K562 (cell line): Measurements from ENCODE around the gene KCNK7. TPM values are rescaled to one million over a fixed set of nuclear protein-coding genes. Genes with fewer than 3 reads are reported as not detected.
A peak's percentile ranks its signal among the peaks of the same experiment; 100 is the strongest.

Source experiments
- CREM ChIP-seq: IDR thresholded peaks from 2 replicates; pipeline ENCODE4 v1.6.1; 2014; ENCODE audit warnings: antibody characterized with exemption, low read depth
- MAFG ChIP-seq: fragments of 450-650 bp; conservative IDR thresholded peaks from 2 replicates; pipeline ENCODE4 v1.6.1; 2016; ENCODE audit warnings: missing genetic modification characterization, missing compliant biosample characterization
- MBD2 ChIP-seq: sonication (generic); IDR thresholded peaks from 2 replicates; pipeline ENCODE4 v1.6.1; 2016; ENCODE audit warnings: low read depth, borderline replicate concordance
- PHTF2 ChIP-seq: fragments of 250-450 bp; sonication (Bioruptor Pico); IDR thresholded peaks from 2 replicates; pipeline ENCODE4 v1.5.0; 2021; ENCODE audit warnings: mild to moderate bottlenecking
- POU5F1 ChIP-seq: fragments of 150-350 bp; IDR thresholded peaks from 2 replicates; pipeline ENCODE4 v1.6.1; 2014; ENCODE audit warnings: borderline replicate concordance, low read length, low read depth, mild to moderate bottlenecking; ENCODE audit not compliant: partially characterized antibody
- TEAD4 ChIP-seq, 2 experiments: sonication (generic) in 1 of 2; formaldehyde crosslinking in 1 of 2; IDR thresholded peaks; 2 replicates each; pipeline versions ENCODE4 v1.6.1 to v1.8.0; 2012 to 2022; ENCODE audit warnings: borderline replicate concordance in 1 of 2, inconsistent platforms in 1 of 2, low read length in 1 of 2, mild to moderate bottlenecking in 1 of 2, missing genetic modification reagents in 1 of 2
- TFAM ChIP-seq: fragments of 250-450 bp; sonication (Bioruptor Pico); conservative IDR thresholded peaks from 2 replicates; pipeline ENCODE4 v1.5.0; 2021; ENCODE audit warnings: mild to moderate bottlenecking, moderate library complexity
- ZNF124 ChIP-seq: sonication (generic); formaldehyde crosslinking; IDR thresholded peaks from 2 replicates; pipeline ENCODE4 v1.8.1; 2022; ENCODE audit warnings: missing genetic modification reagents
- ZNF354B ChIP-seq: fragments of 250-450 bp; sonication (Bioruptor Pico); IDR thresholded peaks from 2 replicates; pipeline ENCODE4 v1.4.0; 2020
- ZNF77 ChIP-seq: fragments of 250-450 bp; sonication (Bioruptor Pico); IDR thresholded peaks from 2 replicates; pipeline ENCODE4 v1.5.0; 2020
- polyA plus RNA-seq, 8 experiments: library from polyadenylated mRNA; depleted of rRNA in 4 of 8; stranded (reverse) in 5 of 8; unstranded in 3 of 8; fragments of >200 nt; fragmentation: Nextera tagmentation in 2 of 8; fragmentation: Illumina TruSeq in 1 of 8; extraction: Ambion mirVana in 2 of 8; extraction: Trizol in 1 of 8; gene quantifications; 2 replicates each; pipeline versions ENCODE4 v1.2.1 to v1.2.3, GENCODE V29; 2011 to 2014; ENCODE audit warnings: inconsistent platforms in 1 of 8, missing spikeins in 1 of 8
- total RNA-seq, 7 experiments: library from RNA; depleted of rRNA in 6 of 7; stranded (reverse); fragments of >200 nt in 6 of 7; fragmentation: Illumina TruSeq in 2 of 7; extraction: Trizol in 2 of 7; gene quantifications; 2 replicates each; pipeline versions ENCODE4 v1.2.1 to v1.2.3, GENCODE V29; 2011 to 2021; ENCODE audit warnings: low replicate concordance in 1 of 7
- TF ChIP-seq, protein P1 (sequence below): fragments of 450-650 bp; IDR thresholded peaks from 2 replicates; pipeline ENCODE4 v1.6.1; 2016; ENCODE audit warnings: low read depth
- TF ChIP-seq, protein P2 (sequence below), 2 experiments: IDR thresholded peaks in 1 of 2; conservative IDR thresholded peaks in 1 of 2; 2 replicates each; pipeline ENCODE4 v1.6.1; 2016; ENCODE audit warnings: low read depth in 2 of 2, mild to moderate bottlenecking in 1 of 2, missing compliant biosample characterization in 1 of 2, missing genetic modification characterization in 1 of 2, moderate library complexity in 1 of 2
- TF ChIP-seq, protein P3 (sequence below): sonication (generic); IDR thresholded peaks from 2 replicates; pipeline ENCODE4 v1.6.1; 2016
- TF ChIP-seq, protein P4 (sequence below): fragments of 450-650 bp; IDR thresholded peaks from 2 replicates; pipeline ENCODE4 v1.6.1; 2016; ENCODE audit warnings: antibody characterized with exemption

KCNK7 gene
- total and polyA plus RNA-seq, 9 of the 15 experiments (the other 6 are each of a cell fraction or from before 2014, with no cell fraction given), result 0.07 to 0.40 TPM; not detected in 7

DNA sequence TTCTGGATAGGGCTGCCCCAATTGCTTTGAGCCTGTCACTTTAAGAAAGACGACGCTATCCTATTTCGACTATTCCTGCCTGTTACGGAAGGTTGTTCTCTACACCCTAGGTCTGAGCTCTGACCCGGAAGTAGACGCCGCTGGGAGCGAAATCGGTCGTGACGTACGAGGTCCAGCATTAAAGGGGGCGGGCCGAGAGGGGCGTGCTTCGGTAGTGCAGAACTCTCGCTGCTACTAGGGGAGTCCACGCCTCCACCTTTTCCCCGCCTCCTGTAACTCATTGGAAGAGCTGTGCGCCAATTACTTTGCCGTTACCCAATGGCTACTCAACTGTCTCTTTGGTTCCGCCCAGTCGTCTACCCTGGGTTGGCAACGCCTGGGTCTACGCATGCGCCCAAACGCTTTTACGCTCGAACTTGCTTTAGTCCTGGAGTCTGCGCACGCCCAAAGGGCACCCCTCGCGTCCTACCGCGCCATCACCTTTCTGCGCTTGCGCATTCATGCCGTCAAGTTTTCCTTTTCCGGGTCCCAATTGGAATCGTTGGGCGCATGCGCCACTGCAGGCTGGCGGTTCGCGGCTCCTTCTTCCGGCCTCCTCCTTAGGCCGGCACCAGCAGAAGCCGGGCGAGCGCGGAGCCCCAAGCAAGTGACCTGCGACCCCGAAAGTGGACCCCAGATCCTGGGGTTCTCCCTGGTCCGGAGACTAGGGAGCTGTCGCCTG, 19.8 kb upstream of the KCNK7 start, which contains the start of gene PCNX3 (continued):
- TF ChIP-seq, protein P1, sequence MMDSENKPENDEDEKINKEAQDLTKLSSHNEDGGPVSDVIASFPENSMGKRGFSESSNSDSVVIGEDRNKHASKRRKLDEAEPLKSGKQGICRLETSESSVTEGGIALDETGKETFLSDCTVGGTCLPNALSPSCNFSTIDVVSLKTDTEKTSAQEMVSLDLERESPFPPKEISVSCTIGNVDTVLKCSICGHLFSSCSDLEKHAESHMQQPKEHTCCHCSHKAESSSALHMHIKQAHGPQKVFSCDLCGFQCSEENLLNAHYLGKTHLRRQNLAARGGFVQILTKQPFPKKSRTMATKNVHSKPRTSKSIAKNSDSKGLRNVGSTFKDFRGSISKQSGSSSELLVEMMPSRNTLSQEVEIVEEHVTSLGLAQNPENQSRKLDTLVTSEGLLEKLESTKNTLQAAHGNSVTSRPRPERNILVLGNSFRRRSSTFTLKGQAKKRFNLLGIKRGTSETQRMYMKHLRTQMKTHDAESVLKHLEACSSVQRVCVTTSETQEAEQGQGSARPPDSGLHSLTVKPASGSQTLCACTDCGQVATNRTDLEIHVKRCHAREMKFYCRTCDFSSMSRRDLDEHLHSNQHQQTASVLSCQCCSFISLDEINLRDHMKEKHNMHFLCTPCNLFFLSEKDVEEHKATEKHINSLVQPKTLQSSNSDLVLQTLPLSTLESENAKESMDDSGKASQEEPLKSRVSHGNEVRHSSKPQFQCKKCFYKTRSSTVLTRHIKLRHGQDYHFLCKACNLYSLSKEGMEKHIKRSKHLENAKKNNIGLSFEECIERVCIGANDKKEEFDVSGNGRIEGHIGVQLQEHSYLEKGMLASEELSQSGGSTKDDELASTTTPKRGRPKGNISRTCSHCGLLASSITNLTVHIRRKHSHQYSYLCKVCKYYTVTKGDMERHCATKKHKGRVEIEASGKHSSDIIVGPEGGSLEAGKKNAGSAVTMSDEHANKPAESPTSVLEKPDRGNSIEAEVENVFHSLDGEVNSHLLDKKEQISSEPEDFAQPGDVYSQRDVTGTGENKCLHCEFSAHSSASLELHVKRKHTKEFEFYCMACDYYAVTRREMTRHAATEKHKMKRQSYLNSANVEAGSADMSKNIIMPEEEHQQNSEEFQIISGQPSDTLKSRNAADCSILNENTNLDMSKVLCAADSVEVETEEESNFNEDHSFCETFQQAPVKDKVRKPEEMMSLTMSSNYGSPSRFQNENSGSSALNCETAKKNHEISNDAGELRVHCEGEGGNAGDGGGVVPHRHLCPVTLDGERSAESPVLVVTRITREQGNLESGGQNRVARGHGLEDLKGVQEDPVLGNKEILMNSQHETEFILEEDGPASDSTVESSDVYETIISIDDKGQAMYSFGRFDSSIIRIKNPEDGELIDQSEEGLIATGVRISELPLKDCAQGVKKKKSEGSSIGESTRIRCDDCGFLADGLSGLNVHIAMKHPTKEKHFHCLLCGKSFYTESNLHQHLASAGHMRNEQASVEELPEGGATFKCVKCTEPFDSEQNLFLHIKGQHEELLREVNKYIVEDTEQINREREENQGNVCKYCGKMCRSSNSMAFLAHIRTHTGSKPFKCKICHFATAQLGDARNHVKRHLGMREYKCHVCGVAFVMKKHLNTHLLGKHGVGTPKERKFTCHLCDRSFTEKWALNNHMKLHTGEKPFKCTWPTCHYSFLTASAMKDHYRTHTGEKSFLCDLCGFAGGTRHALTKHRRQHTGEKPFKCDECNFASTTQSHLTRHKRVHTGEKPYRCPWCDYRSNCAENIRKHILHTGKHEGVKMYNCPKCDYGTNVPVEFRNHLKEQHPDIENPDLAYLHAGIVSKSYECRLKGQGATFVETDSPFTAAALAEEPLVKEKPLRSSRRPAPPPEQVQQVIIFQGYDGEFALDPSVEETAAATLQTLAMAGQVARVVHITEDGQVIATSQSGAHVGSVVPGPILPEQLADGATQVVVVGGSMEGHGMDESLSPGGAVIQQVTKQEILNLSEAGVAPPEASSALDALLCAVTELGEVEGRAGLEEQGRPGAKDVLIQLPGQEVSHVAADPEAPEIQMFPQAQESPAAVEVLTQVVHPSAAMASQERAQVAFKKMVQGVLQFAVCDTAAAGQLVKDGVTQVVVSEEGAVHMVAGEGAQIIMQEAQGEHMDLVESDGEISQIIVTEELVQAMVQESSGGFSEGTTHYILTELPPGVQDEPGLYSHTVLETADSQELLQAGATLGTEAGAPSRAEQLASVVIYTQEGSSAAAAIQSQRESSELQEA, result no peak
- TF ChIP-seq, protein P2, sequence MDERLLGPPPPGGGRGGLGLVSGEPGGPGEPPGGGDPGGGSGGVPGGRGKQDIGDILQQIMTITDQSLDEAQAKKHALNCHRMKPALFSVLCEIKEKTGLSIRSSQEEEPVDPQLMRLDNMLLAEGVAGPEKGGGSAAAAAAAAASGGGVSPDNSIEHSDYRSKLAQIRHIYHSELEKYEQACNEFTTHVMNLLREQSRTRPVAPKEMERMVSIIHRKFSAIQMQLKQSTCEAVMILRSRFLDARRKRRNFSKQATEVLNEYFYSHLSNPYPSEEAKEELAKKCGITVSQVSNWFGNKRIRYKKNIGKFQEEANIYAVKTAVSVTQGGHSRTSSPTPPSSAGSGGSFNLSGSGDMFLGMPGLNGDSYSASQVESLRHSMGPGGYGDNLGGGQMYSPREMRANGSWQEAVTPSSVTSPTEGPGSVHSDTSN (CRISPR knock-in tag; IDR thresholded peaks at IDR 0.05; ENCODE audit: low read depth), result peak; percentile 95
- TF ChIP-seq, protein P2 (tag; conservative IDR thresholded peaks at IDR 0.05; ENCODE audit: low read depth), result peak; percentile 99
- TF ChIP-seq ZNF77 (CRISPR knock-in tag), result no peak
- TF ChIP-seq TEAD4 (IDR thresholded peaks at IDR 0.05; ENCODE audit: low read length), result no peak
- no peak for TF ChIP-seq TEAD4 (CRISPR knock-in tag; IDR thresholded peaks at IDR 0.05; ENCODE audit: borderline replicate concordance)
- TF ChIP-seq PHTF2 (CRISPR knock-in tag), result no peak
- no peak for TF ChIP-seq ZNF354B
- no peak for TF ChIP-seq MAFG (tag)
- TF ChIP-seq CREM, result peak; percentile 96
- no peak for TF ChIP-seq POU5F1
- TF ChIP-seq, protein P3, sequence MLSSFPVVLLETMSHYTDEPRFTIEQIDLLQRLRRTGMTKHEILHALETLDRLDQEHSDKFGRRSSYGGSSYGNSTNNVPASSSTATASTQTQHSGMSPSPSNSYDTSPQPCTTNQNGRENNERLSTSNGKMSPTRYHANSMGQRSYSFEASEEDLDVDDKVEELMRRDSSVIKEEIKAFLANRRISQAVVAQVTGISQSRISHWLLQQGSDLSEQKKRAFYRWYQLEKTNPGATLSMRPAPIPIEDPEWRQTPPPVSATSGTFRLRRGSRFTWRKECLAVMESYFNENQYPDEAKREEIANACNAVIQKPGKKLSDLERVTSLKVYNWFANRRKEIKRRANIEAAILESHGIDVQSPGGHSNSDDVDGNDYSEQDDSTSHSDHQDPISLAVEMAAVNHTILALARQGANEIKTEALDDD, result no peak
- TF ChIP-seq MBD2, result peak; percentile 98
- no peak for TF ChIP-seq ZNF124 (CRISPR knock-in tag)
- TF ChIP-seq, protein P4, sequence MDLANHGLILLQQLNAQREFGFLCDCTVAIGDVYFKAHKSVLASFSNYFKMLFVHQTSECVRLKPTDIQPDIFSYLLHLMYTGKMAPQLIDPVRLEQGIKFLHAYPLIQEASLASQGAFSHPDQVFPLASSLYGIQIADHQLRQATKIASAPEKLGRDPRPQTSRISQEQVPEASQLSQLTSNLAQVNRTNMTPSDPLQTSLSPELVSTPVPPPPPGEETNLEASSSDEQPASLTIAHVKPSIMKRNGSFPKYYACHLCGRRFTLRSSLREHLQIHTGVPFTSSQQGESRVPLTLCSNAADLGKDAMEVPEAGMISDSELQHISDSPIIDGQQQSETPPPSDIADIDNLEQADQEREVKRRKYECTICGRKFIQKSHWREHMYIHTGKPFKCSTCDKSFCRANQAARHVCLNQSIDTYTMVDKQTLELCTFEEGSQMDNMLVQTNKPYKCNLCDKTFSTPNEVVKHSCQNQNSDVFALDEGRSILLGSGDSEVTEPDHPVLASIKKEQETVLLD, result peak; percentile 97
- TF ChIP-seq TFAM (CRISPR knock-in tag), result no peak
